ENCODE measurements around the gene NSUN7.

Gene NSUN7

GRCh38 chr4:40825014-40825838 lies 75.5 kb downstream of the NSUN7 start:
- H3K36me3 Mint-ChIP-seq: no peaks in the 10 kb centered on the region
- peaks cover 4% of the 10 kb centered on the region for H3K9me3 Mint-ChIP-seq
- no peak overlapping the region for H3K4me3 Mint-ChIP-seq
- ATAC-seq (no peak), DNase-seq (ENCODE audit: low spot score in 2 of 2) (no peak)
- H3K4me1 Mint-ChIP-seq: no peaks in the 10 kb centered on the region
- no peak overlapping the region for H3K27ac Mint-ChIP-seq

GRCh38 chr4:40826821-40827220 lies 77.1 kb downstream of the NSUN7 start:
- H3K27ac Mint-ChIP-seq: no peak overlapping the region
- no peaks in the 10 kb centered on the region for H3K36me3 Mint-ChIP-seq
- no peak overlapping the region for H3K4me3 Mint-ChIP-seq
- H3K9me3 Mint-ChIP-seq: peaks cover 4% of the 10 kb centered on the region
- no peaks in the 10 kb centered on the region for H3K4me1 Mint-ChIP-seq
- ATAC-seq (no peak), DNase-seq (ENCODE audit: low spot score in 2 of 2) (no peak)

- Mint-ChIP-seq H3K4me1 (no peaks in the 10 kb centered on the region), H3K9me3 (peaks cover 4% of the 10 kb centered on the region), H3K4me3 (no peak overlapping the region), H3K36me3 (no peaks in the 10 kb centered on the region), H3K27ac (no peak overlapping the region)
- DNase-seq (ENCODE audit: low spot score in 2 of 2) (no peak), ATAC-seq (no peak)
These were observed 78.0 kb downstream of the NSUN7 start for GRCh38 chr4:40827758-40828157.

- Mint-ChIP-seq H3K9me3 (peaks cover 4% of the 10 kb centered on the region), H3K36me3 (no peaks in the 10 kb centered on the region), H3K27ac (no peak overlapping the region), H3K4me1 (no peaks in the 10 kb centered on the region), H3K4me3 (no peak overlapping the region)
- no peak for DNase-seq (ENCODE audit: low spot score in 2 of 2)
- no peak for ATAC-seq
These were observed 78.9 kb downstream of the NSUN7 start for GRCh38 chr4:40828661-40829060.

GRCh38 chr4:40829586-40829985 lies 79.8 kb downstream of the NSUN7 start:
- ATAC-seq: no peak
- Mint-ChIP-seq H3K4me3 (no peak overlapping the region), H3K27ac (no peak overlapping the region), H3K36me3 (no peaks in the 10 kb centered on the region), H3K9me3 (peaks cover 4% of the 10 kb centered on the region), H3K4me1 (no peaks in the 10 kb centered on the region)
- DNase-seq (ENCODE audit: low spot score in 2 of 2): no peak

- H3K9me3 Mint-ChIP-seq: peaks cover 4% of the 10 kb centered on the region
- H3K4me3 Mint-ChIP-seq: no peak overlapping the region
- no peak for ATAC-seq
- DNase-seq (ENCODE audit: low spot score in 2 of 2): no peak
- H3K36me3 Mint-ChIP-seq: no peaks in the 10 kb centered on the region
- H3K4me1 Mint-ChIP-seq: no peaks in the 10 kb centered on the region
- no peak overlapping the region for H3K27ac Mint-ChIP-seq
These were observed 81.6 kb downstream of the NSUN7 start for GRCh38 chr4:40831146-40831907.

GRCh38 chr4:40832175-40832574 lies 82.4 kb downstream of the NSUN7 start:
- no peak for ATAC-seq
- H3K27ac Mint-ChIP-seq: no peak overlapping the region
- H3K9me3 Mint-ChIP-seq: peaks cover 4% of the 10 kb centered on the region
- DNase-seq (ENCODE audit: low spot score in 2 of 2): no peak
- no peak overlapping the region for H3K4me3 Mint-ChIP-seq
- no peaks in the 10 kb centered on the region for H3K4me1 Mint-ChIP-seq
- H3K36me3 Mint-ChIP-seq: no peaks in the 10 kb centered on the region

GRCh38 chr4:40833212-40833611 lies 83.5 kb downstream of the NSUN7 start:
- ATAC-seq (no peak), DNase-seq (ENCODE audit: low spot score in 2 of 2) (no peak)
- Mint-ChIP-seq H3K27ac (no peak overlapping the region), H3K4me1 (no peaks in the 10 kb centered on the region), H3K36me3 (no peaks in the 10 kb centered on the region), H3K4me3 (no peak overlapping the region), H3K9me3 (no peaks in the 10 kb centered on the region)

GRCh38 chr4:40837094-40837870 lies 87.5 kb downstream of the NSUN7 start:
- no peak for DNase-seq (ENCODE audit: low spot score in 2 of 2)
- Mint-ChIP-seq H3K36me3 (no peaks in the 10 kb centered on the region), H3K4me1 (peaks cover 6% of the 10 kb centered on the region), H3K4me3 (no peak overlapping the region), H3K9me3 (no peaks in the 10 kb centered on the region), H3K27ac (no peak overlapping the region)
- peak; percentile 5 for ATAC-seq

GRCh38 chr4:40838742-40839141 lies 89.0 kb downstream of the NSUN7 start:
- Mint-ChIP-seq H3K4me3 (no peak overlapping the region), H3K27ac (no peak overlapping the region)

GRCh38 chr4:40840255-40840984 lies 90.7 kb downstream of the NSUN7 start:
- DNase-seq (ENCODE audit: low spot score in 2 of 2): no peak
- no peaks in the 10 kb centered on the region for H3K9me3 Mint-ChIP-seq
- no peak overlapping the region for H3K4me3 Mint-ChIP-seq
- no peak for ATAC-seq
- no peak overlapping the region for H3K27ac Mint-ChIP-seq
- peaks cover 6% of the 10 kb centered on the region for H3K4me1 Mint-ChIP-seq
- H3K36me3 Mint-ChIP-seq: no peaks in the 10 kb centered on the region

More at GRCh38 chr4:40838742-40839141, 89.0 kb downstream of the NSUN7 start:
- DNase-seq (ENCODE audit: low spot score in 2 of 2): no peak
- Mint-ChIP-seq H3K4me1 (peaks cover 6% of the 10 kb centered on the region), H3K9me3 (no peaks in the 10 kb centered on the region), H3K36me3 (no peaks in the 10 kb centered on the region)
- no peak for ATAC-seq

GRCh38 chr4:40840985-40841571 lies 91.3 kb downstream of the NSUN7 start:
- H3K4me1 Mint-ChIP-seq: peaks cover 6% of the 10 kb centered on the region
- H3K27ac Mint-ChIP-seq: no peak overlapping the region
- DNase-seq (ENCODE audit: low spot score in 2 of 2): peak; percentile 44 to 81
- H3K9me3 Mint-ChIP-seq: no peaks in the 10 kb centered on the region
- no peaks in the 10 kb centered on the region for H3K36me3 Mint-ChIP-seq
- no peak overlapping the region for H3K4me3 Mint-ChIP-seq
- ATAC-seq: peak; percentile 77

- Mint-ChIP-seq H3K36me3 (no peaks in the 10 kb centered on the region), H3K4me3 (no peak overlapping the region), H3K4me1 (peaks cover 6% of the 10 kb centered on the region), H3K27ac (no peak overlapping the region), H3K9me3 (no peaks in the 10 kb centered on the region)
- DNase-seq (ENCODE audit: low spot score in 2 of 2) (no peak), ATAC-seq (no peak)
These were observed 92.6 kb downstream of the NSUN7 start for GRCh38 chr4:40842318-40842717.

- H3K4me1 Mint-ChIP-seq: peaks cover 6% of the 10 kb centered on the region
- no peak for DNase-seq (ENCODE audit: low spot score in 2 of 2)
- H3K36me3 Mint-ChIP-seq: no peaks in the 10 kb centered on the region
- no peak overlapping the region for H3K4me3 Mint-ChIP-seq
- H3K27ac Mint-ChIP-seq: no peak overlapping the region
- ATAC-seq: no peak
- H3K9me3 Mint-ChIP-seq: no peaks in the 10 kb centered on the region
These were observed 93.1 kb downstream of the NSUN7 start for GRCh38 chr4:40842725-40843423.
